ENCODE results near the gene ARHGEF28.

- TF ChIP-seq EZH2 (IDR thresholded peaks at IDR 0.05; ENCODE audit: borderline replicate concordance, insufficient read depth, low read depth, low read length, poor library complexity, severe bottlenecking), result no peak
- TF ChIP-seq, protein P1, sequence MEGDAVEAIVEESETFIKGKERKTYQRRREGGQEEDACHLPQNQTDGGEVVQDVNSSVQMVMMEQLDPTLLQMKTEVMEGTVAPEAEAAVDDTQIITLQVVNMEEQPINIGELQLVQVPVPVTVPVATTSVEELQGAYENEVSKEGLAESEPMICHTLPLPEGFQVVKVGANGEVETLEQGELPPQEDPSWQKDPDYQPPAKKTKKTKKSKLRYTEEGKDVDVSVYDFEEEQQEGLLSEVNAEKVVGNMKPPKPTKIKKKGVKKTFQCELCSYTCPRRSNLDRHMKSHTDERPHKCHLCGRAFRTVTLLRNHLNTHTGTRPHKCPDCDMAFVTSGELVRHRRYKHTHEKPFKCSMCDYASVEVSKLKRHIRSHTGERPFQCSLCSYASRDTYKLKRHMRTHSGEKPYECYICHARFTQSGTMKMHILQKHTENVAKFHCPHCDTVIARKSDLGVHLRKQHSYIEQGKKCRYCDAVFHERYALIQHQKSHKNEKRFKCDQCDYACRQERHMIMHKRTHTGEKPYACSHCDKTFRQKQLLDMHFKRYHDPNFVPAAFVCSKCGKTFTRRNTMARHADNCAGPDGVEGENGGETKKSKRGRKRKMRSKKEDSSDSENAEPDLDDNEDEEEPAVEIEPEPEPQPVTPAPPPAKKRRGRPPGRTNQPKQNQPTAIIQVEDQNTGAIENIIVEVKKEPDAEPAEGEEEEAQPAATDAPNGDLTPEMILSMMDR (IDR thresholded peaks at IDR 0.05), result no peak
Observed at GRCh38 chr5:73966451-73966850, 340.5 kb downstream of the ARHGEF28 start.

Measured in B cell (primary cell).